GM18867 (cell line): Measurements from ENCODE around the gene DICER1.

Experiments used
- ATAC-seq: cut with Tn5 transposase; IDR thresholded peaks from one replicate; pipeline ENCODE4 v1.9.1; 2021; ENCODE audit warnings: mild to moderate bottlenecking, moderate library complexity; ENCODE audit not compliant: unreplicated experiment

The DICER1 gene

DNA sequence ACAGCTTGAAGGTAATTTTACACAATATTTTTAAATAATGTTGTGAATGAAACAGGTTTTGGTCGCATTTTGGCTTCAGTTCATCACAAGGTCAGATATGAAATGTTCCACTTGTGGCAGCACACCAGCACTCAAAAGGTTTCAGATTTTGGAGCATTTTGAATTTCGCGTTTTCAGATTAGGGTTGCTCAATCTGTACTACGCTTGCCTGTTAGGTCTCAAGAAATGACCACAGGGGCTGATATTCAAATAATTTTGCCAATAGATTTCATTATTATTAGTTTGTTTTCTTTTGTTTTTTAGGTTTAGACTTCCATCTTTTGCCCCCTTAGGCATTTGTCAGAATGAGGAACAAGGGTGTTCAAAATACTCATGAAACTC, 29.8 kb downstream of the DICER1 start:
- no peak for ATAC-seq

- no peak for ATAC-seq
Observed at GRCh38 chr14:95126906-95127530, 30.3 kb downstream of the DICER1 start.

DNA sequence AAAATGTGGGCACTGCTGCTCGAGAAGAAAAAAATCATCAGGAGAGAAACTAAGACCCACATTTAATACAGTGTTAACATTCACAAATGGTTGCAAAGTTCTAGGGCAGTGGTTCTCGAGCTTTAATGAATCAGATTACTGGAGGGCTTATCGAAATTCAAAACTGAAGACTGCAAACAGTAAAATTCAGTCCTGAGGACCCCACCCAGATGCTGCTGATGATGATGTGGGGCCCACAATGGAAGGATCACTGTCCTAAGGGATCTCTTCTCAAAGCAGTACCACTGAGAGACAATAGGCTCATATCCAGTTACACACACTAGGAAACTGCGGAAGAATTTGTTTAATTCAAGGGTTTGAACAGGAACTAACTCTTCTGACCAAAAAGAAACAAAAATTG, 31.4 kb downstream of the DICER1 start:
- ATAC-seq: no peak

- ATAC-seq: no peak
Observed at GRCh38 chr14:95125221-95125620, 32.1 kb downstream of the DICER1 start.

- no peak for ATAC-seq
Observed at GRCh38 chr14:95123891-95124579, 33.3 kb downstream of the DICER1 start.

- no peak for ATAC-seq
Observed at GRCh38 chr14:95122621-95122945, 34.7 kb downstream of the DICER1 start.

GRCh38 chr14:95121911-95122620, 35.3 kb downstream of the DICER1 start:
- ATAC-seq: no peak

- ATAC-seq: no peak
Observed at GRCh38 chr14:95119336-95119735, 38.0 kb downstream of the DICER1 start.

DNA sequence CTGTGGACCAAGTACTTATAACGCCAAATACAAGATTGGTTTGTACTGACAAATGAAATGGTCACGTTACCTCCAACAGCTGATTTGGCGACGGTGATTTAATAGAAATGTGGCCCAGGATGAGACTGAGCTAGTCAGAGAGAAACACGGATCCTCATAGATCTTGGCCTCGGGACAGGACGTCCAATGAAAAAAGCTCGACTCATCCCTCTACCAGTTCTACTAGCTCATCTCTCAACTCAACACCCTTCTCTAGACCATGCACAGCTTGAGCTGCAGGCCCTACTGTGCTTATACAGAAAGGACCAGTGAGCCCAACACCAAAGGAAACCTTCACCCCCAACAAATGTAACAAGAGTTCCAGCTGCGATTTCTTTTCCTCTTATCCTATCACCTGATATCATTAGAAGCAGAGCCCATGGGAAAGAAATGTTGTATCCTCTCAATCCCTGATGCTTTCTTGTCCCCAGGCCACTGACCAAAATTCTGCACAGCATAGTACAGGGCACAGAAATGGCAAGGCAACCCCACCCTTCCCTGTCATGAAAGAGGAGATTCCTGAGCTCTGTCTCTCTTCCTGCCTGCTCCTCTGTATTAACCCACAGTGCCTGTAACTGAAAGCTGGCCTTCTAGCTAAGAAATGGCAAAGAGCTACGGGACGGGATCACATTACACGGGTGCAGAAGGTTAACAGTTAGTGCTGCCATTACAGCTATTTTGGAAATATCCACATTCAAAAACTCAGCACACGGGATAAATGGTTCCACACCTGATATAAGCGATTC, 39.2 kb downstream of the DICER1 start:
- no peak for ATAC-seq

DNA sequence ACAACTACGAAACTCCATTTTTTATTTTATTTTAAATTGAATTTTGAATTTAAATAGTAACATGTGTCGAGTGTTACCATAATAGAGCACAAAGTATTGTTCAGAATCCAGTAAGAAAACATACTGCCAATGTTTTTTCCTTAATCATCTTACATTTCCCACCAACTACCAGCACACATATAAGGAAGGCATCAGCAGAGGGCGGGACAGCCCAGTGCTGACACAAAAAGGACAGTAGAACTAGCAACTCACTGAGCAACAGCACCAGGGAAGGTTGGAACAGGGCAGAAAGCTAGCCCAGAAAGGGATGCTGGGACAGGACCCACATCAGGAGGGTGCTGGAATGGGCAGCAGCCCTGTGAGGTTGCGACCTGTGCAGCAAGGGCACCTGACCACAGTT, 43.9 kb downstream of the DICER1 start:
- no peak for ATAC-seq

GRCh38 chr14:95111507-95112164, 45.7 kb downstream of the DICER1 start:
- ATAC-seq: no peak

- no peak for ATAC-seq
Observed at GRCh38 chr14:95110178-95110577, 47.2 kb downstream of the DICER1 start.

- ATAC-seq: no peak
Observed at GRCh38 chr14:95107711-95108110, 49.6 kb downstream of the DICER1 start.

DNA sequence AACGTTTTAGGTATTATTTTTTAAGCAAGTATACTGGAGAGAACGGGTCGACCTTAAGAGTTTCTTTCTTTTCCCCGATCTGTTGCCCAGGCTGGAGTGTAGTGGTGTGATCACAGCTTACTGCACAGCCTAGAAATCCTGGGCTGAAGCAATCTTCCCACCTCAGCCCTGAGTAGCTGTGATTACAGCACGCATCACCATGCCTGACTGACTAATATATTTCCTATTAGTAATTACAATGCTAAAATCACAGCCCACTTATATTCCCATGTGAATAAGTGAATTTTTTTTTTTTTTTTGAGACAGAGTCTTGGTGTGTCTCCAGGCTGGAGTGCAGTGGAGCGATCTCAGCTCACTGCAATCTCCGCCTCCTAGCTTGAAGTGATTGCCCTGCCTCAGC, 50.4 kb downstream of the DICER1 start:
- no peak for ATAC-seq

GRCh38 chr14:95104911-95105310, 52.4 kb downstream of the DICER1 start:
- no peak for ATAC-seq

- no peak for ATAC-seq
Observed at GRCh38 chr14:95102680-95103044, 54.7 kb downstream of the DICER1 start.

DNA sequence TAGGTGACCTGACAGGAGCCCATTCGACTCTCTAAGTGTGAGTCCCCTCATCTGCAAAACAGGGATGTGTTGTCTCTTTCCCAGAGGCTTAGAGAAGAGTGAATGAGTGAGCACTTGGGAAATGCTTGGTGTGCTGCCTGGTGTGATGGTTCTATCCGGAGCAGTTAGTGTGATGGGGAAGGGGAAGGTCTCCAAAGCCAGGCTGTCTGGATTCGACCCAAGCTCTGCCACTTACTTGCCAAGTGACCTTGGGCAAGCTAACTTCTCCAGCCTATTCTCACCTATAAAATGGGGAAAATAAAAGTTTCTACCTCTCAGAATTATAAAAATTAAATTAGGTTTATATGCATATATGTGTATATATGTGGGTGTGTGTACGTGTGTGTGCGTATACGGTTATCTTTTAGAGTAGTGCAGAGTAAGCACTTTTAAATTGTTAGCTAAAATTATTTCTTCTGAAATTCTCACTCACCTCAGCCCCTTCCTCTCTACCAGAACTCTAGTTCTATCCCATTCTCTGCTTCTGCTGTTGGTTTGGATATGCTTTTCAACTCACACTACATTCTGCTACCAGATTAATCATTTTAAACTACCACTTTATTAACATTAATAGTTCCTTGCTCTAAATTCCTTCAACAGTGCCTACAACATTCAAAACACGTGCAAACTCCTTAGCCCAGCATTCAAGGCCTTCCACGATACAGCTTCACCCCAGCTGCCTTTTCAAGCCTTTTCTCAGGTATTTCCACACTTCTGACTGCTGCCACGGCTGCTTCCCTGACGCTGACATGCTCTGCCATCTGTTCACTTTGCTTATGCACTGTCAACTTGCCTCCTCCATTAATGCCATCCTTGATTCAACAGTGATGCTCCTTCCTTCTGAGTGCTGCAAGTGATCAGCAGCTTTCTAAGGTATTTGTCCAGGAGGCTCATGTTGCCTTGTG, 55.3 kb downstream of the DICER1 start:
- no peak for ATAC-seq

DNA sequence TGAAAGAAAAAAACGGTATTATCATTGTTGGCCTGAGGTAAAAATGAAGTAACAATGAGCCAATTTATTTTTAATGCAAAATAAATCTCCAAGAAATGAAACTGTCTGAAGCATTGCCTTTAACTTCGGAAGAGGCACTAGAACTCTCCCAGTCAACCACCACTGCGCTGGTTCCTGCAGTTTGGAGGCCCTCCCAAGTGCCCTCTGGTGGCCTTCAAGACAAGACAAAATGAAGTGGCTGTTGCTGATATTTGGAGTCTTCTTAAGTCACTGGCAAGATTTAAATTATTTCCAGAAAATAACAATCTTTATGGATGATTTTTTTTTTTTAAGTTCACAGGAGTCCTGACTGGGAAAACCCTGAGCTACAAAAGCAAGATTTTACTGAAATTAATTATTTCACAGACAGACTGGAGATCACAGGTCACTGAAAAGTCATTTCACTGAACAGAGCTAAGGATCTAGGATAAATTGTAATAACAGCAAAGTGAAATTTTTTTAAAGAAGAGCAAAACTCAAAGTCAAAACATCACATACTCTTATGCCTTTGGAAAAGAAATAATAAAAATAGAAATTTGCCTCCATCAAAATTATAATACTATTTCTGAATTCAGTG, 58.2 kb downstream of the DICER1 start:
- ATAC-seq: no peak

DNA sequence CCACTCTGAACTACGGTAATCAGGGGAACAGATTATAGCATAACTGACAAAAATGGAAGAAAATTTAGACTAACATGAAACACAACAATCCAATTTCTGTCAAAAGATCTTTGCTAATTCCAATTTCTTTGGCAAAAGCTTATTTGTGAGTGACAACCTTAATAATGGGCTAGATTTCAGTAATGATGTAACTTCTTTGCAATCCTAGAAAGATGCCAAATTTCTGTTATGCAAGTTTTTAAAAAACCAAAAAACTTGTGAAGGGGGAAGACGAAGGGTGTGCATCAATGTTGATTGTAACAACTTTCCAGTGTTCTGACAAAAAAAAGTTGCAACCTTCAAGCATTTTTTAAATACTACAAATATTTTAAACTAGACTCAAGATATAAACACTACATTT, 59.9 kb downstream of the DICER1 start:
- no peak for ATAC-seq

DNA sequence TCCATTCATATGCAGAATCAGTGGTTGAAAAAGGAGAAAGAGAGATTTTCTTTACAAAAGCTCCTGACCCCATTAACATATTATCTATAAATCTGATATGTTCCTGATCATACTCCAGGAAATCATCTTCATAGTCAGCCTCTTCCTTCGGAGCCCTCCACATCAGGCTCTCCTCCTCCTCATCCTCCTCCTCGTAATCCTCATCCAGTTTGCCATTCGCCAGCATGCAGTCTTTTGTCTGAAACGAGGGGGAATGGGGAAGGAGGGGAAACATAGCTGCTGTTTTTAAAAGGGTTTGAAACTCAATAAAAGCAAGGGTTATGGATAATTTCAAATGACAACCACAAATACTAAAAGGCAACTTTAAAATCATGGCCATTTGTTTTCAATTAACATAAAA, 60.9 kb downstream of the DICER1 start:
- no peak for ATAC-seq
